Heart left ventricle (tissue), 13 donors: ENCODE measurements around the gene TARS2.

Experiments
- CTCF ChIP-seq, 12 donors: fragments of 200-600 bp; sonication (generic) in 4 of 12; IDR thresholded peaks; one replicate each; pipeline versions ENCODE4 v1.5.0 to v1.8.0; 2018 to 2022; ENCODE audit warnings: antibody characterized with exemption in 12 of 12, mild to moderate bottlenecking in 5 of 12
- POLR2A ChIP-seq, 2 donors: fragments of 450-650 bp; IDR thresholded peaks; one replicate each; pipeline ENCODE4 v1.6.1; 2017; ENCODE audit warnings: antibody characterized with exemption in 2 of 2, mild to moderate bottlenecking in 2 of 2, moderate library complexity in 2 of 2
- donor health status: ischemic (EF 13 %, LVEDD 7.1; RV severe dilation, severe dysfunction).
- donor health status: DM: no; HTN: yes; CAD: no.
- donor health status: DM: no; HTN: no; CAD: no.
- donor health status: ischemic (EF 25% LVEDD 6.9; RV normal size, moderate dysfunction).
- donor health status: ischemic (EF 25% LVEDD 5.7; RV mildly dilated, moderate dysfunction).
- donor health status: ischemic (EF 35%, LVEDD 5.7; RV mildly dilated, moderate dysfunction).
- donor health status: nonischemic (EF 11% LVEDD 7.7; RV severe dilation, severe dysfunction).
- donor health status: DM: yes; HTN: yes; CAD: no.
- donor health status: PGD.
- donor health status: ischemic (EF 29% LVEDD 5.4; RV normal size, mild dysfunction).
- donor health status: nonischemic (EF 23%, LVEDD 6.1; RV moderate dilation, normal function).

GRCh38 chr1:150474869-150475268, 12.3 kb upstream of the TARS2 start:
- TF ChIP-seq CTCF (IDR thresholded peaks at IDR 0.05) (no peak), POLR2A (IDR thresholded peaks at IDR 0.05) (no peak)
